Measurements from ENCODE around the gene ALKBH2. TPM values are rescaled to one million over a fixed set of nuclear protein-coding genes. Genes with fewer than 3 reads are reported as not detected.

Gene ALKBH2
- total RNA-seq, 1 donor from 2014 or later: 17.4 TPM

DNA sequence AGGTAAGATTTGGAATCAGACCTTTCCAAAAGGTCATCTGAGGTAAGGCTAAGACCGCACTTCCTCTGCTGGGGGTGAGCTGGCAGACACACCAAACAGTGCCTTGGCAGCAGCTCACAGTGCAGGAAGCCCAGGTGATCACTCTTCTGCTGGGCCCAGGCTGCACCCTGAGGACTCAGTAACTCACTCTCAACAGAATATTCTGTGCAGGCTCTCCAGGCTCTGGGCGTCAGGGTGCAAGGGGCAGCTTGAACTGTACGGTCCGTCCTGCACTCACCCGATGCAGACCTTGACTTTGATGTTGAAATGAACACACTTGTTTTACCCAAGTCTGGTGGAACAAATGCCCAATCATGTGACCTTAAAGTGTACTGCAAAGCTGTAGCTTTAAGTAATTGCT, 6.0 kb downstream of the ALKBH2 start:
- no peak overlapping the region for H3K4me3 Mint-ChIP-seq (ENCODE audit: unreplicated experiment)
- TF ChIP-seq, protein P1, sequence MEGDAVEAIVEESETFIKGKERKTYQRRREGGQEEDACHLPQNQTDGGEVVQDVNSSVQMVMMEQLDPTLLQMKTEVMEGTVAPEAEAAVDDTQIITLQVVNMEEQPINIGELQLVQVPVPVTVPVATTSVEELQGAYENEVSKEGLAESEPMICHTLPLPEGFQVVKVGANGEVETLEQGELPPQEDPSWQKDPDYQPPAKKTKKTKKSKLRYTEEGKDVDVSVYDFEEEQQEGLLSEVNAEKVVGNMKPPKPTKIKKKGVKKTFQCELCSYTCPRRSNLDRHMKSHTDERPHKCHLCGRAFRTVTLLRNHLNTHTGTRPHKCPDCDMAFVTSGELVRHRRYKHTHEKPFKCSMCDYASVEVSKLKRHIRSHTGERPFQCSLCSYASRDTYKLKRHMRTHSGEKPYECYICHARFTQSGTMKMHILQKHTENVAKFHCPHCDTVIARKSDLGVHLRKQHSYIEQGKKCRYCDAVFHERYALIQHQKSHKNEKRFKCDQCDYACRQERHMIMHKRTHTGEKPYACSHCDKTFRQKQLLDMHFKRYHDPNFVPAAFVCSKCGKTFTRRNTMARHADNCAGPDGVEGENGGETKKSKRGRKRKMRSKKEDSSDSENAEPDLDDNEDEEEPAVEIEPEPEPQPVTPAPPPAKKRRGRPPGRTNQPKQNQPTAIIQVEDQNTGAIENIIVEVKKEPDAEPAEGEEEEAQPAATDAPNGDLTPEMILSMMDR (IDR thresholded peaks at IDR 0.05): no peak

DNA sequence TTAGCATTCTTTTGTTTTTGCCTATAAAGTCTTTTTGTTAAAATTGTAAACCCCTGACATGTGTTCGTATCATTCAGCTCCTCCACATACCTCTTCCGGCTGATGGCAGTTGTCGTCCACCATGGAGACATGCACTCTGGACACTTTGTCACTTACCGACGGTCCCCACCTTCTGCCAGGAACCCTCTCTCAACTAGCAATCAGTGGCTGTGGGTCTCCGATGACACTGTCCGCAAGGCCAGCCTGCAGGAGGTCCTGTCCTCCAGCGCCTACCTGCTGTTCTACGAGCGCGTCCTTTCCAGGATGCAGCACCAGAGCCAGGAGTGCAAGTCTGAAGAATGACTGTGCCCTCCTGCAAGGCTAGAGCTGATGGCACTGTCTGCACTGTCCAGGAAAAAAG, 7.7 kb downstream of the ALKBH2 start:
- H3K27ac Mint-ChIP-seq (ENCODE audit: unreplicated experiment): no peak overlapping the region
- TF ChIP-seq, protein P1 (IDR thresholded peaks at IDR 0.05): no peak
- H3K36me3 Mint-ChIP-seq (ENCODE audit: unreplicated experiment): peaks cover 34% of the 10 kb centered on the region
- H3K27me3 Mint-ChIP-seq (ENCODE audit: unreplicated experiment): no peaks in the 10 kb centered on the region
- H3K9me3 Mint-ChIP-seq (ENCODE audit: unreplicated experiment): no peaks in the 10 kb centered on the region
- H3K4me1 Mint-ChIP-seq (ENCODE audit: unreplicated experiment): peaks cover 6% of the 10 kb centered on the region
- DNase-seq (ENCODE audit: extremely low spot score, unreplicated experiment): peak; percentile 73
- H3K4me3 Mint-ChIP-seq (ENCODE audit: unreplicated experiment): no peak overlapping the region

More for the DNA sequence above, 6.0 kb downstream of the ALKBH2 start:
- no peaks in the 10 kb centered on the region for H3K9me3 Mint-ChIP-seq (ENCODE audit: unreplicated experiment)
- no peak overlapping the region for H3K27ac Mint-ChIP-seq (ENCODE audit: unreplicated experiment)
- peaks cover 16% of the 10 kb centered on the region for H3K4me1 Mint-ChIP-seq (ENCODE audit: unreplicated experiment)
- H3K27me3 Mint-ChIP-seq (ENCODE audit: unreplicated experiment): no peaks in the 10 kb centered on the region
- H3K36me3 Mint-ChIP-seq (ENCODE audit: unreplicated experiment): peaks cover 30% of the 10 kb centered on the region
- peak; percentile 54 for DNase-seq (ENCODE audit: extremely low spot score, unreplicated experiment)

DNA sequence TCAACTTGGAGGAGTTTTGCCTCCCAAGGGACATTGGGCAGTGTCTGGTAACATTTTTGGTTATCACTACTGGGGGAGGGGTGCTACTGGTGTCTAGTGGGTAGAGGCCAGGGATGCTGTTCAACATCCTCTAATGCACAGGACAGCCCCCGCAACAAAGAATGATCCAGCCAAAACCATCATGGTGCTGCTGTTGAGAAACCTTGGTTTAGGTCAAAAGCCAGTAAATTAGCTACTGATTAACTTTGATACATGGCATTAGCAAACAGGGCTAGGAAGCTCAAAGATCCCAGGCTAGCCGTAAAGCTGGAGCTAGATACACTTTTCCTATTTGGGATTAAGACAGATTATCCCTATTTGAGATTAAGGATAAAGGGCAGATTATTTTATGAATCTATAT, 8.8 kb downstream of the ALKBH2 start:
- Mint-ChIP-seq H3K4me3 (ENCODE audit: unreplicated experiment) (no peak overlapping the region), H3K27me3 (ENCODE audit: unreplicated experiment) (no peaks in the 10 kb centered on the region), H3K4me1 (ENCODE audit: unreplicated experiment) (peaks cover 6% of the 10 kb centered on the region), H3K27ac (ENCODE audit: unreplicated experiment) (no peak overlapping the region), H3K9me3 (ENCODE audit: unreplicated experiment) (no peaks in the 10 kb centered on the region), H3K36me3 (ENCODE audit: unreplicated experiment) (peaks cover 41% of the 10 kb centered on the region)
- TF ChIP-seq, protein P1 (IDR thresholded peaks at IDR 0.05): no peak
- peak; percentile 17 for DNase-seq (ENCODE audit: extremely low spot score, unreplicated experiment)

DNA sequence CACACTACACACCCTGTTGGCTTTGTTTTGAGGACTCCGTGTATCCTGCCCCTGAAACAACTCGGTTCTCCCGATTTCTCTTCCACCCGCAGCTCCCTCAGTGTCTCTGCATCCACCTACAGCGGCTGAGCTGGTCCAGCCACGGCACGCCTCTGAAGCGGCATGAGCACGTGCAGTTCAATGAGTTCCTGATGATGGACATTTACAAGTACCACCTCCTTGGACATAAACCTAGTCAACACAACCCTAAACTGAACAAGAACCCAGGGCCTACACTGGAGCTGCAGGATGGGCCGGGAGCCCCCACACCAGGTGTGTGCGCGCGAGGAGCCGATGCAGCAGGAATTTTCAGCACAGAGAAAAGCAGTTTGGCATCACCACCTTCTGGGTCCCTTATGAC, 10.5 kb downstream of the ALKBH2 start:
- Mint-ChIP-seq H3K4me1 (ENCODE audit: unreplicated experiment) (no peaks in the 10 kb centered on the region), H3K27ac (ENCODE audit: unreplicated experiment) (no peak overlapping the region), H3K9me3 (ENCODE audit: unreplicated experiment) (peaks cover 4% of the 10 kb centered on the region), H3K27me3 (ENCODE audit: unreplicated experiment) (no peaks in the 10 kb centered on the region), H3K36me3 (ENCODE audit: unreplicated experiment) (peaks cover 44% of the 10 kb centered on the region), H3K4me3 (ENCODE audit: unreplicated experiment) (no peak overlapping the region)
- TF ChIP-seq, protein P1 (IDR thresholded peaks at IDR 0.05): no peak
- no peak for DNase-seq (ENCODE audit: extremely low spot score, unreplicated experiment)

- Mint-ChIP-seq H3K4me3 (ENCODE audit: unreplicated experiment) (no peak overlapping the region), H3K27ac (ENCODE audit: unreplicated experiment) (no peak overlapping the region), H3K4me1 (ENCODE audit: unreplicated experiment) (no peaks in the 10 kb centered on the region), H3K36me3 (ENCODE audit: unreplicated experiment) (peaks cover 58% of the 10 kb centered on the region), H3K27me3 (ENCODE audit: unreplicated experiment) (no peaks in the 10 kb centered on the region), H3K9me3 (ENCODE audit: unreplicated experiment) (peaks cover 11% of the 10 kb centered on the region)
- TF ChIP-seq, protein P1 (IDR thresholded peaks at IDR 0.05): no peak
- no peak for DNase-seq (ENCODE audit: extremely low spot score, unreplicated experiment)
These were observed 18.4 kb downstream of the ALKBH2 start for GRCh38 chr12:109074866-109075265.
